Pons (tissue), 1 donor: ENCODE measurements around the gene SMIM1.
"Not testable (repeated sequence)": the region's sequence is repeated elsewhere in the genome, so short reads cannot be mapped to it uniquely, and the experiment has no call there.

Source experiments
- DNase-seq: peaks from one replicate; pipeline ENCODE4 v3.0.0-alpha.2; 2016; ENCODE audit warnings: low spot score

SMIM1 gene

GRCh38 chr1:3736708-3737107, 35.8 kb upstream of the SMIM1 start:
- DNase-seq: no peak

- no peak for DNase-seq
Measured at GRCh38 chr1:3738943-3739342, 33.6 kb upstream of the SMIM1 start.

- no peak for DNase-seq
Measured at GRCh38 chr1:3740042-3740441, 32.5 kb upstream of the SMIM1 start.

- no peak for DNase-seq
Measured at GRCh38 chr1:3740752-3741151, 31.8 kb upstream of the SMIM1 start.

- DNase-seq: no peak
Measured at GRCh38 chr1:3741566-3742438, 30.7 kb upstream of the SMIM1 start.

- no peak for DNase-seq
Measured at GRCh38 chr1:3742439-3743298, 29.9 kb upstream of the SMIM1 start.

- no peak for DNase-seq
Measured at GRCh38 chr1:3743421-3743820, 29.1 kb upstream of the SMIM1 start.

- no peak for DNase-seq
Measured at GRCh38 chr1:3743826-3744225, 28.7 kb upstream of the SMIM1 start.

- DNase-seq: no peak
Measured at GRCh38 chr1:3744646-3745045, 27.9 kb upstream of the SMIM1 start.

GRCh38 chr1:3745071-3745470, 27.5 kb upstream of the SMIM1 start:
- DNase-seq: no peak

GRCh38 chr1:3745590-3746381, 26.8 kb upstream of the SMIM1 start:
- peak; percentile 63 for DNase-seq

GRCh38 chr1:3746389-3746829, 26.1 kb upstream of the SMIM1 start:
- no peak for DNase-seq

GRCh38 chr1:3746830-3747521, 25.6 kb upstream of the SMIM1 start:
- DNase-seq: peak; percentile 80

GRCh38 chr1:3747522-3747848, 25.1 kb upstream of the SMIM1 start:
- no peak for DNase-seq

- DNase-seq: no peak
Measured at GRCh38 chr1:3747903-3748302, 24.6 kb upstream of the SMIM1 start.

- DNase-seq: not testable (repeated sequence)
Measured at GRCh38 chr1:3748316-3748900, 24.1 kb upstream of the SMIM1 start.

GRCh38 chr1:3749512-3749911, 23.0 kb upstream of the SMIM1 start:
- DNase-seq: no peak

GRCh38 chr1:3750741-3751140, 21.8 kb upstream of the SMIM1 start:
- no peak for DNase-seq

GRCh38 chr1:3752400-3752945, 20.1 kb upstream of the SMIM1 start, which contains the start of gene CCDC27:
TSS of gene CCDC27 (plus strand) at chr1:3752450. CDS start at chr1:3752482, 32 bp downstream.
- DNase-seq: no peak

GRCh38 chr1:3753656-3754454, 18.7 kb upstream of the SMIM1 start:
- no peak for DNase-seq
